NCI-H187 (cell line): Measurements from ENCODE around the gene ST6GALNAC5.

ENCODE experiments used
- DNase-seq, 2 experiments: peaks; one replicate each; lab custom pipeline; 2025; lab: John Stamatoyannopoulos, UW

The ST6GALNAC5 gene

GRCh38 chr1:77014073-77014788 lies 147.0 kb downstream of the ST6GALNAC5 start:
- no peak for DNase-seq

- no peak for DNase-seq
Observed at GRCh38 chr1:77015748-77016341, 148.6 kb downstream of the ST6GALNAC5 start.

DNA sequence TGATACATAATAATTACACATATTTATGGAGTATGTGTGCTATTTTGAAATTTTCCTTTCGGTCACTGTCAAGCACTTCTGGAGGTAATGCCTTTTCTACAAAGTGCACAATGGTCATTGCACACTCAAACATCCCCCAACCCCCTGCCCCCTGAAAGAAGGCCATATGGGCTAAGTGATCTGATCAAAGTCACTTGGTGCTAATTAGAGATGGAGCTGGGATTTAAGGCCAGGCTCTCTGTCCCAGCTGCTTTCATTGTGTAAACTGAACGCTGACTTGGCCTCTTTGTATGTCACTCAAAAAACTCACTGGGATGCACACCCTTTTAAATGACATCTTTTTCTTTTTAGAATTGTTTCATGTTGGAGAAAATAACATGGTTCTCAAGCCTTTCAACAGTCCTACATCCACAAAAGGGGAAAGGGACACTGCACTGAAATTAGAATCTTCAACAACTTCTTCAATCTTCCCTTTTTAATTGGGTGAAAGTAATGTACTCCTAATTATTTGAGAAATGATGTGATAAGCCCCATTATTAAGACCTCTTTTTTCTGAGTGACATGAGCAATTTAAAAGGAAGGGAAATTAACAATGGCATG lies 149.2 kb downstream of the ST6GALNAC5 start:
- no peak for DNase-seq

GRCh38 chr1:77018311-77018710 lies 151.0 kb downstream of the ST6GALNAC5 start:
- DNase-seq, result no peak

- DNase-seq, result no peak
Observed at GRCh38 chr1:77018761-77019160, 151.5 kb downstream of the ST6GALNAC5 start.

GRCh38 chr1:77021732-77022131 lies 154.5 kb downstream of the ST6GALNAC5 start:
- DNase-seq, result no peak

GRCh38 chr1:77024500-77024899 lies 157.2 kb downstream of the ST6GALNAC5 start:
- DNase-seq, result no peak

DNA sequence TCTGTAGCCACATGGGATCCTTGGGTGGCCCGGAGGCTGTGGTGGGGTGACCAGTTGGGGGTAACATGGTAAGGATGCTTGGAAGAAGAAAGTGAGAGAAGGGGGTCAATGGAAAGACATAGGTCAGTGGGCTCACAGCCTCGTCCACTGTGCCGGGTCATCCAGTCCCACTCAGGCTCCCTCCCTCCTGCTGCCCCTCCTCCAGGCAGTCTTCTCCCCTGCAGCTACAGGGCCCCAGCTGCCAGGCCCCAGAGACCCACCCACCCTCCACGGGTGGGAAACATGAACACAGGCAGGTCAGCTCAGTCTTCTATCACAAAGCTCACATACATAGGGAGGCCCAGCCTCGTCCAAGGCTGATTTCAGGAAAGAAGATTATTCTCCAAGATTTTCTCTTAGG lies 158.3 kb downstream of the ST6GALNAC5 start:
- DNase-seq, result no peak

GRCh38 chr1:77026135-77026534 lies 158.9 kb downstream of the ST6GALNAC5 start:
- no peak for DNase-seq

DNA sequence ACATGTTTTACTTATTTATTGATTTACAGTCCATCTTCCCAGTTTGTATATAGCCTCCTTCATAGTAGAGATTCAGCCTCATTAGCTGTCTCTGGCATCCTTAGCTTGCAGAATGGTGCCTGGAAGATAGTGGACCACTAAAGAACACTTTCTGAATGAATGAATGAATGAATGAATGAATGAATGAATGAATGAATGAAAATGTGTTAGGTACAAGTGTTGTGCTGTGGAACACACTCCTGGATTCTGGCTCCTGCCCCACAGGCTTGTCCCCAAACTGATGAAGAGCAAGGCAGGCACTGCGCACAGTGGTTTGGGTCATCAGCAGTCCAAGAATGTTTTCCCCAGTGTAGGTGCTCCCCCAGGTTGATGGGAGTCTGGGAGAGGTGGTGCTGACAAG lies 159.4 kb downstream of the ST6GALNAC5 start:
- no peak for DNase-seq

- DNase-seq, result no peak
Observed at GRCh38 chr1:77027847-77028246, 160.6 kb downstream of the ST6GALNAC5 start.

GRCh38 chr1:77030401-77031105 lies 163.3 kb downstream of the ST6GALNAC5 start:
- no peak for DNase-seq

DNA sequence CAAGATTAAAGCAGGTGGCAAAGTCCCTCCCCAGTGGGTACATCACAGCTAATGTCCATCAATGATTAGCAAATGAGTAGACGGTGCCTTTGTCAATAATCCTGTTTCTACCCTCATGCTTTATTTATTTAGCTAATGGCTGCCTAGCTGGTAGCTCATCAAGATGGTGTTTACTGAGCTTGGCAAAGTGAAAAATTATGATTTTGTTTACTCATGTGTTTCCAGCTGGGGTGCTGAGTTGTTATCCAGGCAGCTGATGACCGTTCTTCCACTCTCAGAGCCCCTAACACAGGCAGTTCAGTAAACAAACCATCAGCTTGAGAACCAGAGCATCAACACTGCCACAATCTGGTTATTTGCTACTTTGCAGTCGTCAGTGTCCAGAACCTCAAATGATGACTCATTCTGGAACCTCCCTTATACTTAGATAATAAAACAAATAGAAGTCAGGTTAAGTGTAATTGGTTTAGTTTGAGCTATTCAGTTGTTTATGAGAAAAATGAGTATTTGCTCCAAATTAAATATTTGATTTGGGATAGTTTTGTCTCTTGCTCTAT lies 163.9 kb downstream of the ST6GALNAC5 start:
- no peak for DNase-seq

GRCh38 chr1:77036560-77036959 lies 169.3 kb downstream of the ST6GALNAC5 start:
- DNase-seq, result no peak

DNA sequence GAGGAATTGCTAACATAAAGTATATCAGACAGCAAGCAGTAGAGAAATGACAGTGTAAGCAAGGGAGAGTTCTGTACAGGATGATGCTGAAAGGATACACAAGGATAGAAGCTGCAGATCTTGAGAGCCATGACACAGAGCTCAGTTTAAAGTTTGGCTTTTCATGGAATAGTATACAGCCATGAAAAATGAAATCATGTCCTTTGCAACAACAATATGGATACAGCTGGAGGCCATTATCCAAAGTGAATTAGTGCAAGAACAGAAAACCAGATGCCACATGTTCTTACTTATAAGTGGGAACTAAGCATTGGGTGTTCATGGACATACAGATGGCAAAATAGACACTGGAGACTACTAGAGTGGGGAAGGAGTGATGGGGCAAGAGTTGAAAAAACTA lies 169.8 kb downstream of the ST6GALNAC5 start:
- DNase-seq, result no peak

GRCh38 chr1:77038000-77038399 lies 170.7 kb downstream of the ST6GALNAC5 start:
- DNase-seq, result no peak

DNA sequence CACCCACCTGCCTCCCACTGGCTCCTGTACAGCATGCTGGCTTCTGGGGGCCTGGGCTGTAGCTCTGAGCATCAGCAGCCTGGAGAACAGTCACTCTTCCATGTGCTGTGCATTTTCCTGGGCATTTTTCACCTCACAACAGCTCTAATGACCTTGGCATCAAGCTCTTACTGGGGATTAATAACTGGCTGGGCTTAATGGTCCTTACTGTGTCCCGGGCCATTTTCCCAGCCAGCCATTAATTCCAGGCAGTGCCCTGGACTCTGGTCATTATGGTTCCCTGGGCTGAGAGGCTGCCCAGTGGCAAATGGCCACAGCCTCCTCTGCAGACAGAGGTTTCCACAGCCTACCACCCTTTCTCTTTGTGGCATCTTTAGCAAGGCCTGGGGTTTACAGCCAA lies 171.8 kb downstream of the ST6GALNAC5 start:
- DNase-seq, result no peak

GRCh38 chr1:77039739-77040138 lies 172.5 kb downstream of the ST6GALNAC5 start:
- DNase-seq, result no peak

DNA sequence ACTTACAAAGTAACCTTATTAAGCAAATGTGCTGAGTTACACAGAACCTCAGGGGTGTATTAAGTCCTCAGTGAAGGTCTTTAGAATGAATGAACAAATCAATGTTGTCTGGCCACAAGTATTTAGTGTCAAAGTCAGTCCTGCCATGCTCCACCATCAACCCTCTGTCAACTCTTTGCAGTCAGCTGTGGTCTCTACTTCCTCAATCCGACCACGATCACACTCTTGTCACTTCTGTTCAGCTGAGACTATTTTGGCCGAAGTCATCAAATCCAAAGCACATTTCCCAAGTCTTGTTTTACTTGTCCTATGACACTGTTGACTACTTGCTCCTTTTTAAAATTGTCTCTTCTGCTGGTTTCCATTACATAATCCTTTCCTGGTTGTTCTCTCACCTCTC lies 173.5 kb downstream of the ST6GALNAC5 start:
- no peak for DNase-seq

DNA sequence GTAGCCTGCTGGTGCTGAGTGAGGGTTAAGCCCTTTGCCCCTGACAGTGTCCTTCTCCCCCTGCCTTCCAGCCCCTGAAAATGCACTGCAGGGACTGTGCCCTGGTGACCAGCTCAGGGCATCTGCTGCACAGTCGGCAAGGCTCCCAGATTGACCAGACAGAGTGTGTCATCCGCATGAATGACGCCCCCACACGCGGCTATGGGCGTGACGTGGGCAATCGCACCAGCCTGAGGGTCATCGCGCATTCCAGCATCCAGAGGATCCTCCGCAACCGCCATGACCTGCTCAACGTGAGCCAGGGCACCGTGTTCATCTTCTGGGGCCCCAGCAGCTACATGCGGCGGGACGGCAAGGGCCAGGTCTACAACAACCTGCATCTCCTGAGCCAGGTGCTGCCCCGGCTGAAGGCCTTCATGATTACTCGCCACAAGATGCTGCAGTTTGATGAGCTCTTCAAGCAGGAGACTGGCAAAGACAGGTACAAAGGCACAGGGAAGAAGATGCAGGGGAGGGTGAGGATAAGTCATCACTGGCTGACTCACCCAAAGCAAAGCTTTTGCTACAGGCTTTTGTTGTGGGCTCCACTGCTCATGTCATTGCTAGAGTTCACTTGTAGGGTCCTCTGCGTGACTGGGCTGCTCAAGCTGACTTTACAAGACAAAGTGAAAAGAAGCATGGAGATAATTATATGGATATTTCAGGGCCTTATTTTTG lies 177.0 kb downstream of the ST6GALNAC5 start:
- DNase-seq, result no peak

- DNase-seq, result no peak
Observed at GRCh38 chr1:77047575-77047974, 180.3 kb downstream of the ST6GALNAC5 start.
